ENCODE results near the gene INSIG1.

DNA sequence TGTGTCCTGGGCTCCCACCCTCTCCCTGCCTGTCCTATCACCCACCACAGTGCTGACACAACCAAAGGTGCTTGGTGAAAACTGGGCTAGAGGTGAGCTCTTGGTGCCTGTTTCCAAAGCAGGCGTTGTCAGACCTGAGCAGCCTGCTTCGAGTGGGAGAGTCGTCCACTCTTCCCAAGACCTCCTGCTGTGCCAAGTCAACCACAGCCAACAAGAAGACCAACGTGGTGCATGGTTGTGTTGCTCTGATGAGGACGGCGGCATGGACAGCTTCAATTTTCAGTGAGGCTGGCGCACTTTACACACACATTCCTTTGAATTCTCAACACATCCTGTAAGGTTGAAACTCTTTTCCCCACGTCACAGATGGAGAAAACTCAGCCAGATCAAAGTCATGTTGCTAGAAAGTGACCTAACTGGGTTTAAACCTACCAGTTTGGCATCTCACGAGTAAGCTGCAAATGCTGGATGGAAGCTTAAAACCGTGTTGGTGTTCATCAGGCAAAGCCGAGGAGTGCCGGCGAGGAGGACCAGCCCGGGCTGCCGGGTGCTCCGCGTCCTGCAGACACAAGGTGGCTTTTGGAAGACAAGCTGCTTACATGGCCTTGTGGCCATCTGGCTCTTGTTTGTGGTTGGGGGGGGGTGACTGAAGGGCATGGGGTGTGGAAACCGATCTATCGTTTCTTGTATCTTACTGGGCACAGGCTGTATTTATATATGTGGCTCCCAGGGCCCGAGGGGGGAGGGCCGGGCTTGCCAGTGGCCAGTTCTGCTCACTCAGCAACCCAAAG is 39.3 kb downstream of the INSIG1 start:
- TF ChIP-seq, protein P1, sequence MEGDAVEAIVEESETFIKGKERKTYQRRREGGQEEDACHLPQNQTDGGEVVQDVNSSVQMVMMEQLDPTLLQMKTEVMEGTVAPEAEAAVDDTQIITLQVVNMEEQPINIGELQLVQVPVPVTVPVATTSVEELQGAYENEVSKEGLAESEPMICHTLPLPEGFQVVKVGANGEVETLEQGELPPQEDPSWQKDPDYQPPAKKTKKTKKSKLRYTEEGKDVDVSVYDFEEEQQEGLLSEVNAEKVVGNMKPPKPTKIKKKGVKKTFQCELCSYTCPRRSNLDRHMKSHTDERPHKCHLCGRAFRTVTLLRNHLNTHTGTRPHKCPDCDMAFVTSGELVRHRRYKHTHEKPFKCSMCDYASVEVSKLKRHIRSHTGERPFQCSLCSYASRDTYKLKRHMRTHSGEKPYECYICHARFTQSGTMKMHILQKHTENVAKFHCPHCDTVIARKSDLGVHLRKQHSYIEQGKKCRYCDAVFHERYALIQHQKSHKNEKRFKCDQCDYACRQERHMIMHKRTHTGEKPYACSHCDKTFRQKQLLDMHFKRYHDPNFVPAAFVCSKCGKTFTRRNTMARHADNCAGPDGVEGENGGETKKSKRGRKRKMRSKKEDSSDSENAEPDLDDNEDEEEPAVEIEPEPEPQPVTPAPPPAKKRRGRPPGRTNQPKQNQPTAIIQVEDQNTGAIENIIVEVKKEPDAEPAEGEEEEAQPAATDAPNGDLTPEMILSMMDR (conservative IDR thresholded peaks at IDR 0.05; ENCODE audit: low read depth, low read length), result no peak
- no peak for TF ChIP-seq EZH2 (IDR thresholded peaks at IDR 0.05; ENCODE audit: borderline replicate concordance, low read depth, low read length, poor library complexity, severe bottlenecking)
